ENCODE data around the gene HRK. TPM values are rescaled to one million over a fixed set of nuclear protein-coding genes. Genes with fewer than 3 reads are reported as not detected.

The HRK gene
- total RNA-seq, 4 donors from 2014 or later, result under 0.01 to 0.45 (median 0.08) TPM; not detected in 1

GRCh38 chr12:116874324-116874995 is 6.8 kb downstream of the HRK start:
- Histone ChIP-seq H3K27ac (no peak overlapping the region), H3K9me3 (peaks cover 0 to 16% (median 0%) of the 10 kb centered on the region in 3 donors), H3K36me3 (no peaks in the 10 kb centered on the region), H3K4me3 (no peak overlapping the region), H3K27me3 (peaks cover 73% of the 10 kb centered on the region), H3K4me1 (peaks cover 0 to 13% (median 11%) of the 10 kb centered on the region in 3 donors)
- ATAC-seq, result no peak
- no peak for TF ChIP-seq CTCF (IDR thresholded peaks at IDR 0.05)
- no peak for TF ChIP-seq POLR2AphosphoS5 (IDR thresholded peaks at IDR 0.05)
- TF ChIP-seq POLR2A (IDR thresholded peaks at IDR 0.05), result no peak
- no peak for TF ChIP-seq EP300 (IDR thresholded peaks at IDR 0.05)
- 95% methylated on average over 4 of the region's 4 CpGs; no CpG with 5 or more reads in 1 of the 2 donors for WGBS, 2 donors (ENCODE audit: low coverage in 1 of 2)

GRCh38 chr12:116870306-116870705 is 10.9 kb downstream of the HRK start:
- Histone ChIP-seq H3K27me3 (peaks cover 32% of the 10 kb centered on the region), H3K4me1 (peaks cover 0 to under 1% (median 0%) of the 10 kb centered on the region in 3 donors), H3K4me3 (no peak overlapping the region), H3K27ac (no peak overlapping the region), H3K9me3 (peaks cover 0 to 16% (median 0%) of the 10 kb centered on the region in 3 donors), H3K36me3 (no peaks in the 10 kb centered on the region)
- WGBS, 2 donors (ENCODE audit: low coverage in 1 of 2), result 56 to 60% methylated on average over 1 to 4 of the region's 4 CpGs
- ATAC-seq, result no peak
- TF ChIP-seq CTCF (IDR thresholded peaks at IDR 0.05) (no peak), POLR2A (IDR thresholded peaks at IDR 0.05) (no peak), EP300 (IDR thresholded peaks at IDR 0.05) (no peak), POLR2AphosphoS5 (IDR thresholded peaks at IDR 0.05) (no peak)

GRCh38 chr12:116867523-116867922 is 13.7 kb downstream of the HRK start:
- Histone ChIP-seq H3K4me3 (no peak overlapping the region), H3K36me3 (no peaks in the 10 kb centered on the region), H3K27ac (no peak overlapping the region), H3K4me1 (peaks cover 0 to 13% (median 0%) of the 10 kb centered on the region in 3 donors), H3K27me3 (peaks cover 18% of the 10 kb centered on the region), H3K9me3 (no peaks in the 10 kb centered on the region)
- TF ChIP-seq POLR2A (IDR thresholded peaks at IDR 0.05), result no peak
- TF ChIP-seq EP300 (IDR thresholded peaks at IDR 0.05), result no peak
- no peak for TF ChIP-seq POLR2AphosphoS5 (IDR thresholded peaks at IDR 0.05)
- TF ChIP-seq CTCF (IDR thresholded peaks at IDR 0.05), result no peak
- ATAC-seq, result no peak
- WGBS, 2 donors (ENCODE audit: low coverage in 1 of 2), result 79 to 91% methylated on average over 2 of the region's 2 CpGs

- peaks cover 33% of the 10 kb centered on the region for H3K27me3 ChIP-seq
- WGBS, 2 donors (ENCODE audit: low coverage in 1 of 2), result 31 to 42% methylated on average over 6 to 12 of the region's 13 CpGs
- peaks cover 0 to 26% (median 0%) of the 10 kb centered on the region in 3 donors for H3K4me1 ChIP-seq
- H3K36me3 ChIP-seq, result no peaks in the 10 kb centered on the region
- TF ChIP-seq EP300 (IDR thresholded peaks at IDR 0.05) (no peak), POLR2AphosphoS5 (IDR thresholded peaks at IDR 0.05) (peak; percentile 66)
- H3K4me3 ChIP-seq, result no peak overlapping the region
- peak; percentile 65 for ATAC-seq
- no peak overlapping the region for H3K27ac ChIP-seq
- H3K9me3 ChIP-seq, result no peaks in the 10 kb centered on the region
Measured at GRCh38 chr12:116864371-116865160, 16.7 kb downstream of the HRK start.

GRCh38 chr12:116863275-116863767 is 17.9 kb downstream of the HRK start:
- Histone ChIP-seq H3K4me3 (no peak overlapping the region), H3K27ac (no peak overlapping the region), H3K36me3 (no peaks in the 10 kb centered on the region), H3K4me1 (peaks cover 0 to 26% (median 0%) of the 10 kb centered on the region in 3 donors), H3K9me3 (no peaks in the 10 kb centered on the region), H3K27me3 (peaks cover 41% of the 10 kb centered on the region)
- 20 to 45% methylated on average over 1 to 6 of the region's 6 CpGs for WGBS, 2 donors (ENCODE audit: low coverage in 1 of 2)
- TF ChIP-seq POLR2AphosphoS5 (IDR thresholded peaks at IDR 0.05) (no peak), CTCF (IDR thresholded peaks at IDR 0.05) (peak in 1 of 4 experiments; percentile 13), POLR2A (IDR thresholded peaks at IDR 0.05) (no peak), EP300 (IDR thresholded peaks at IDR 0.05) (no peak)
- ATAC-seq, result no peak

All from gastroesophageal sphincter (tissue), 4 donors.